ENCODE results near the gene NAALADL2.

The NAALADL2 gene

GRCh38 chr3:175617247-175617646, 758.1 kb downstream of the NAALADL2 start:
- TF ChIP-seq POLR2AphosphoS5 (IDR thresholded peaks at IDR 0.05; ENCODE audit: borderline replicate concordance, low read depth, low read length): no peak
- TF ChIP-seq EZH2 (IDR thresholded peaks at IDR 0.05): no peak
- TF ChIP-seq FOXP2 (optimal IDR thresholded peaks at IDR 0.05; ENCODE audit: control extremely low read depth, extremely low read length, insufficient read depth): no peak
- H3K4me3 ChIP-seq: no peak overlapping the region
- no peak overlapping the region for H3K9ac ChIP-seq (ENCODE audit: insufficient read length)
- no peak for DNase-seq (ENCODE audit: low read depth, low spot score)
- no peaks in the 10 kb centered on the region for H3K9me3 ChIP-seq (ENCODE audit: low read depth, low read length)
- no peaks in the 10 kb centered on the region for H3K36me3 ChIP-seq (ENCODE audit: insufficient read depth, low read length)
- no peak overlapping the region for H3K27ac ChIP-seq

GRCh38 chr3:175619369-175619768, 760.2 kb downstream of the NAALADL2 start:
- Histone ChIP-seq H3K27ac (no peak overlapping the region), H3K4me3 (no peak overlapping the region), H3K36me3 (ENCODE audit: insufficient read depth, low read length) (no peaks in the 10 kb centered on the region), H3K9ac (ENCODE audit: insufficient read length) (no peak overlapping the region), H3K9me3 (ENCODE audit: low read depth, low read length) (no peaks in the 10 kb centered on the region)
- no peak for DNase-seq (ENCODE audit: low read depth, low spot score)
- TF ChIP-seq EZH2 (IDR thresholded peaks at IDR 0.05) (no peak), FOXP2 (optimal IDR thresholded peaks at IDR 0.05; ENCODE audit: control extremely low read depth, extremely low read length, insufficient read depth) (no peak), POLR2AphosphoS5 (IDR thresholded peaks at IDR 0.05; ENCODE audit: borderline replicate concordance, low read depth, low read length) (no peak)

GRCh38 chr3:175620093-175620492, 761.0 kb downstream of the NAALADL2 start:
- Histone ChIP-seq H3K27ac (no peak overlapping the region), H3K4me3 (no peak overlapping the region), H3K9me3 (ENCODE audit: low read depth, low read length) (no peaks in the 10 kb centered on the region), H3K36me3 (ENCODE audit: insufficient read depth, low read length) (no peaks in the 10 kb centered on the region), H3K9ac (ENCODE audit: insufficient read length) (no peak overlapping the region)
- no peak for DNase-seq (ENCODE audit: low read depth, low spot score)
- TF ChIP-seq POLR2AphosphoS5 (IDR thresholded peaks at IDR 0.05; ENCODE audit: borderline replicate concordance, low read depth, low read length) (no peak), EZH2 (IDR thresholded peaks at IDR 0.05) (no peak), FOXP2 (optimal IDR thresholded peaks at IDR 0.05; ENCODE audit: control extremely low read depth, extremely low read length, insufficient read depth) (no peak)

GRCh38 chr3:175620532-175620931, 761.4 kb downstream of the NAALADL2 start:
- H3K4me3 ChIP-seq: no peak overlapping the region
- H3K9me3 ChIP-seq (ENCODE audit: low read depth, low read length): no peaks in the 10 kb centered on the region
- H3K9ac ChIP-seq (ENCODE audit: insufficient read length): no peak overlapping the region
- TF ChIP-seq POLR2AphosphoS5 (IDR thresholded peaks at IDR 0.05; ENCODE audit: borderline replicate concordance, low read depth, low read length): no peak
- no peak for TF ChIP-seq FOXP2 (optimal IDR thresholded peaks at IDR 0.05; ENCODE audit: control extremely low read depth, extremely low read length, insufficient read depth)
- no peak for TF ChIP-seq EZH2 (IDR thresholded peaks at IDR 0.05)
- DNase-seq (ENCODE audit: low read depth, low spot score): no peak
- no peak overlapping the region for H3K27ac ChIP-seq
- H3K36me3 ChIP-seq (ENCODE audit: insufficient read depth, low read length): no peaks in the 10 kb centered on the region

- Histone ChIP-seq H3K9me3 (ENCODE audit: low read depth, low read length) (no peaks in the 10 kb centered on the region), H3K9ac (ENCODE audit: insufficient read length) (no peak overlapping the region), H3K27ac (no peak overlapping the region), H3K4me3 (no peak overlapping the region), H3K36me3 (ENCODE audit: insufficient read depth, low read length) (no peaks in the 10 kb centered on the region)
- no peak for DNase-seq (ENCODE audit: low read depth, low spot score)
- TF ChIP-seq POLR2AphosphoS5 (IDR thresholded peaks at IDR 0.05; ENCODE audit: borderline replicate concordance, low read depth, low read length): no peak
- TF ChIP-seq FOXP2 (optimal IDR thresholded peaks at IDR 0.05; ENCODE audit: control extremely low read depth, extremely low read length, insufficient read depth): no peak
- no peak for TF ChIP-seq EZH2 (IDR thresholded peaks at IDR 0.05)
Measured at GRCh38 chr3:175640958-175641357, 781.8 kb downstream of the NAALADL2 start.

- Histone ChIP-seq H3K4me3 (no peak overlapping the region), H3K27ac (no peak overlapping the region), H3K9ac (ENCODE audit: insufficient read length) (no peak overlapping the region), H3K9me3 (ENCODE audit: low read depth, low read length) (no peaks in the 10 kb centered on the region), H3K36me3 (ENCODE audit: insufficient read depth, low read length) (no peaks in the 10 kb centered on the region)
- TF ChIP-seq FOXP2 (optimal IDR thresholded peaks at IDR 0.05; ENCODE audit: control extremely low read depth, extremely low read length, insufficient read depth) (no peak), EZH2 (IDR thresholded peaks at IDR 0.05) (no peak), POLR2AphosphoS5 (IDR thresholded peaks at IDR 0.05; ENCODE audit: borderline replicate concordance, low read depth, low read length) (no peak)
- DNase-seq (ENCODE audit: low read depth, low spot score): no peak
Measured at GRCh38 chr3:175646865-175647264, 787.7 kb downstream of the NAALADL2 start.

- Histone ChIP-seq H3K9ac (ENCODE audit: insufficient read length) (no peak overlapping the region), H3K9me3 (ENCODE audit: low read depth, low read length) (no peaks in the 10 kb centered on the region), H3K36me3 (ENCODE audit: insufficient read depth, low read length) (no peaks in the 10 kb centered on the region), H3K27ac (no peak overlapping the region), H3K4me3 (no peak overlapping the region)
- no peak for TF ChIP-seq POLR2AphosphoS5 (IDR thresholded peaks at IDR 0.05; ENCODE audit: borderline replicate concordance, low read depth, low read length)
- TF ChIP-seq FOXP2 (optimal IDR thresholded peaks at IDR 0.05; ENCODE audit: control extremely low read depth, extremely low read length, insufficient read depth): no peak
- no peak for DNase-seq (ENCODE audit: low read depth, low spot score)
Measured at GRCh38 chr3:175648899-175649298, 789.8 kb downstream of the NAALADL2 start.

- Histone ChIP-seq H3K4me3 (no peak overlapping the region), H3K36me3 (ENCODE audit: insufficient read depth, low read length) (no peaks in the 10 kb centered on the region), H3K9me3 (ENCODE audit: low read depth, low read length) (no peaks in the 10 kb centered on the region), H3K27ac (no peak overlapping the region), H3K9ac (ENCODE audit: insufficient read length) (no peak overlapping the region)
- TF ChIP-seq POLR2AphosphoS5 (IDR thresholded peaks at IDR 0.05; ENCODE audit: borderline replicate concordance, low read depth, low read length): no peak
- TF ChIP-seq EZH2 (IDR thresholded peaks at IDR 0.05): no peak
- no peak for TF ChIP-seq FOXP2 (optimal IDR thresholded peaks at IDR 0.05; ENCODE audit: control extremely low read depth, extremely low read length, insufficient read depth)
- no peak for DNase-seq (ENCODE audit: low read depth, low spot score)
Measured at GRCh38 chr3:175651716-175652115, 792.6 kb downstream of the NAALADL2 start.

- H3K27ac ChIP-seq: no peak overlapping the region
- H3K9me3 ChIP-seq (ENCODE audit: low read depth, low read length): no peaks in the 10 kb centered on the region
Measured at GRCh38 chr3:175655351-175655750, 796.2 kb downstream of the NAALADL2 start.

More at GRCh38 chr3:175655351-175655750, 796.2 kb downstream of the NAALADL2 start:
- TF ChIP-seq POLR2AphosphoS5 (IDR thresholded peaks at IDR 0.05; ENCODE audit: borderline replicate concordance, low read depth, low read length) (no peak), EZH2 (IDR thresholded peaks at IDR 0.05) (no peak), FOXP2 (optimal IDR thresholded peaks at IDR 0.05; ENCODE audit: control extremely low read depth, extremely low read length, insufficient read depth) (no peak)
- DNase-seq (ENCODE audit: low read depth, low spot score): no peak
- no peak overlapping the region for H3K4me3 ChIP-seq
- H3K9ac ChIP-seq (ENCODE audit: insufficient read length): no peak overlapping the region
- H3K36me3 ChIP-seq (ENCODE audit: insufficient read depth, low read length): no peaks in the 10 kb centered on the region
